ENCODE data around the gene SCART1. TPM values are rescaled to one million over a fixed set of nuclear protein-coding genes. Genes with fewer than 3 reads are reported as not detected.

Gene SCART1
- total RNA-seq, 1 donor from 2014 or later, result 0.36 TPM

- no peak for DNase-seq (ENCODE audit: low spot score)
- Mint-ChIP-seq H3K27me3 (ENCODE audit: unreplicated experiment) (peaks cover 10% of the 10 kb centered on the region), H3K4me1 (ENCODE audit: unreplicated experiment) (no peaks in the 10 kb centered on the region), H3K9me3 (ENCODE audit: unreplicated experiment) (no peaks in the 10 kb centered on the region), H3K27ac (ENCODE audit: unreplicated experiment) (no peak overlapping the region), H3K4me3 (ENCODE audit: unreplicated experiment) (no peak overlapping the region), H3K36me3 (ENCODE audit: low read depth, unreplicated experiment) (no peaks in the 10 kb centered on the region)
- TF ChIP-seq CTCF (IDR thresholded peaks at IDR 0.05; ENCODE audit: unreplicated experiment), result no peak
Measured at GRCh38 chr10:133458021-133458709, 4.4 kb downstream of the SCART1 start.

GRCh38 chr10:133458710-133459453, 5.1 kb downstream of the SCART1 start:
- Mint-ChIP-seq H3K9me3 (ENCODE audit: unreplicated experiment) (no peaks in the 10 kb centered on the region), H3K4me1 (ENCODE audit: unreplicated experiment) (no peaks in the 10 kb centered on the region), H3K27ac (ENCODE audit: unreplicated experiment) (no peak overlapping the region), H3K36me3 (ENCODE audit: low read depth, unreplicated experiment) (no peaks in the 10 kb centered on the region), H3K27me3 (ENCODE audit: unreplicated experiment) (peaks cover 11% of the 10 kb centered on the region), H3K4me3 (ENCODE audit: unreplicated experiment) (no peak overlapping the region)
- TF ChIP-seq CTCF (IDR thresholded peaks at IDR 0.05; ENCODE audit: unreplicated experiment), result no peak
- no peak for DNase-seq (ENCODE audit: low spot score)

- no peaks in the 10 kb centered on the region for H3K36me3 Mint-ChIP-seq (ENCODE audit: low read depth, unreplicated experiment)
- H3K4me3 Mint-ChIP-seq (ENCODE audit: unreplicated experiment), result no peak overlapping the region
- no peak overlapping the region for H3K27ac Mint-ChIP-seq (ENCODE audit: unreplicated experiment)
- no peaks in the 10 kb centered on the region for H3K9me3 Mint-ChIP-seq (ENCODE audit: unreplicated experiment)
- no peak for TF ChIP-seq CTCF (IDR thresholded peaks at IDR 0.05; ENCODE audit: unreplicated experiment)
- DNase-seq (ENCODE audit: low spot score), result no peak
- H3K4me1 Mint-ChIP-seq (ENCODE audit: unreplicated experiment), result no peaks in the 10 kb centered on the region
- H3K27me3 Mint-ChIP-seq (ENCODE audit: unreplicated experiment), result peaks cover 17% of the 10 kb centered on the region
Measured at GRCh38 chr10:133459454-133460207, 5.9 kb downstream of the SCART1 start.

GRCh38 chr10:133460208-133460769, 6.5 kb downstream of the SCART1 start:
- Mint-ChIP-seq H3K27me3 (ENCODE audit: unreplicated experiment) (peaks cover 15% of the 10 kb centered on the region), H3K27ac (ENCODE audit: unreplicated experiment) (no peak overlapping the region)

More at GRCh38 chr10:133460208-133460769, 6.5 kb downstream of the SCART1 start:
- no peak for TF ChIP-seq CTCF (IDR thresholded peaks at IDR 0.05; ENCODE audit: unreplicated experiment)
- H3K36me3 Mint-ChIP-seq (ENCODE audit: low read depth, unreplicated experiment), result no peaks in the 10 kb centered on the region
- no peak overlapping the region for H3K4me3 Mint-ChIP-seq (ENCODE audit: unreplicated experiment)
- no peaks in the 10 kb centered on the region for H3K4me1 Mint-ChIP-seq (ENCODE audit: unreplicated experiment)
- no peaks in the 10 kb centered on the region for H3K9me3 Mint-ChIP-seq (ENCODE audit: unreplicated experiment)
- DNase-seq (ENCODE audit: low spot score), result no peak
